Head of caudate nucleus (tissue), 42 donors: ENCODE data around the gene TAF3.
A peak's percentile ranks its signal among the peaks of the same experiment; 100 is the strongest.

Source experiments
- DNase-seq, 42 donors: peaks; one replicate each; pipeline versions ENCODE4 v3.0.0 to v3.0.0-alpha.2; 2020 to 2021; ENCODE audit warnings: mixed read lengths in 7 of 42
- intact Hi-C: fragments of 100-400 bp; cut with DNase I; formaldehyde crosslinking; loops from one replicate; pipeline ENCODE4 v1.15.0; 2022

TAF3 gene

DNA sequence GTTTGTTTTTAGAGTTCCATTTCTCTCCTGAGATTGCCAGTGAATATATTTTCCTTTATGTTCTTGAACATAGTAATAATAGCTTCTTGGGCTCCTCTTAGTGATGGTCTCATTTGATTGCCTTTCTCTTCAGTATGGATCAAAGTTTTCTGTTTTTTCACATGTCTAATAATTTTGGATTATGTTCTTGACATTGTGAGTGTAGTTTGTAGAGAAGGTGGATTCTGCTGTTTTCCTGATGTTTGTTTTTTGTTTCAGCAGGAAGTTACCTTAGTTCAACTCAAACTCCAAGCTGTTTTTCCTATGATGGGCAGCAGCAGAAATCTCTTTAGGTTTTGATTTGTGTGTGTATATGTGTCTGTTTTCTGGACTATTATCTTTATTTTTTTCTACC, 43.8 kb downstream of the TAF3 start:
- DNase-seq: no peak
- intact Hi-C loops: no loop called here

DNA sequence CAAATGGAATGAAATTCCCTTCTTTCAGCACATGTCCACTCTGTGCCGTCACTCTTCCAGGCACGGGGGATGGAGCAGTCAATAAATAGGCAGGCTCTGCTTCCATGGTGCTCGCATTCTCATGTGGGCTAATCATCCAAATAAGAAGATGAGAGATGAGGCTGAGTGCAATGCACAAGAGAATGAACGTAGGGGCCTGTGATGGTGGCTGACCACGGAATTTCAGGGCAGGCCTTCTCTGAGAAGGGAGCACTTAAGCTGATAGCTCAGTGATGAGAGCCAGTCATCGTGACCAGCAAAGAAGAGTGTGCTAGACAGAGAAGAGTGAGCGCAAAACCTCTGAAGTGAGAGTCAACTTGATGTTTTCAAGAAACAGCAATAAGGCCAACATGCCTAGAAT, 47.9 kb downstream of the TAF3 start:
- DNase-seq: no peak
- intact Hi-C loops: no loop called here

DNA sequence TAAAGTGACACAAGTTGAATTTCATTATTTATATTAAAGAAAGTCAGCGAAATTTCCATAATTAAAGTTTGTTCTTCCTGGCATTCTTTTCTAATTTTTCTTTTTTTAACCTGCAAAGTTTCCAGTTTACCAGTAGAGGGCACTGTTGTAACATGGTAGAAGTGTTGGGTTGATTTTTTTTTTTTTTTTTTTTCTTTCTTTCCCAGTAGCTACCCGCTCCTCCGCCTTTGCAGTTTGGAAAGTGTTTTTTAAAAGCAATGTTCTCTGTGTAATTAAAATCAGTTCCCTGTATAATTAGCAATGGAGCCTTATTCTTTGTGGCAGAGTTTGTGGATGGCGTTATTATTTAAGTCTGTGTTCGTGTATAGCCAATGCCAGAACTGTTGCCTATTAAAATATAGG, 53.7 kb downstream of the TAF3 start:
- DNase-seq: peak in 2 of 42 donors; percentile 8 to 43
- intact Hi-C loops: loop anchor here (10.0 kb wide), 1 partner anchor 1333 kb away; no protein-coding TSS in a partner anchor

DNA sequence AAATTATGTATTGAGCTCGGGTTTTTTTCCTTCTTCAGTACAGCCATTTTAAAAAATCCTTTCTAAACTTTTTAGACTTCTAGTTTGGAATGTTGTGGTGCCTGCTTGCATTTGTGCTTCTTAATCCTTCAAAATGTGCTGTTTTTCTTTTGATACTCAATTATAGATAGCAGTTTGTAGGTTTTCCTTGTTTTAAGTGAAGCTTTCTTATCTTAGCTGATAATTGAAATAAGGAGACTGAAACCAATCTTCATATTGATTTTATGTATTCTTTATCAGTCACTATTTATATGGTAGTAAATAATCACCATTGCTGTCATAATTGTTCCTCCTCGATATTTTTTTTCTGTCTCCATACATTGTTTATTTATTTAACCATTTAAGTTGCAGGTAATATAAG, 56.6 kb downstream of the TAF3 start:
- DNase-seq: no peak
- intact Hi-C loops: loop anchor here (10.0 kb wide), 1 partner anchor 1330 kb away; no protein-coding TSS in a partner anchor

DNA sequence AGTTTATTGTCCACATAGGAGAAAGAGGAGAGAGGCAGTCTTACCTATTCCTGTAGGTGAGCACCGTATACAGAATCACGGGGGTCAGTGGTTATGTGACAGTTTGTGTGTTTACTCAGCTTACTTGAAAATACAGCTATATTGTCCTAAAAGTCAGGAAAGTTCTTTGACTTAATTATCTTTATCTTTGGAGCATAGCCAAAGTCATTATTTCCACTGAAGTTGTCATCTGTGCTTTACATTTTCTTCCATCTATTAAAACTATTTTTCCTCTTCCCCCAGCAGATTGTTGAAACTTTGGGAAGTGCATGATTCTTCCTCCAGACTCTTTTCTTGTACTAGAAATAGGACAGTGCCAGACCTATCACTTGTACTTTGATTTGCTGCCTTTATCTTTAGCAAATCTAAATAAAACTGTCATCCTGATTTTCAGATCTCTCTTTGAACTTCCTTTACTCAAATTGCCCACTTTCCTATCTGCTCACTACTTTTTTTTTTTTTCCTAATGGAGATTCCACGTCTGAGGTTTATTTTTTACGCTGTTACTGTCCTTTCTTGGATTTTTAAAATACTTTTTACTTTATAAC, 58.3 kb downstream of the TAF3 start:
- DNase-seq: no peak
- intact Hi-C loops: loop anchor here (10.0 kb wide), 1 partner anchor 1328 kb away; no protein-coding TSS in a partner anchor

DNA sequence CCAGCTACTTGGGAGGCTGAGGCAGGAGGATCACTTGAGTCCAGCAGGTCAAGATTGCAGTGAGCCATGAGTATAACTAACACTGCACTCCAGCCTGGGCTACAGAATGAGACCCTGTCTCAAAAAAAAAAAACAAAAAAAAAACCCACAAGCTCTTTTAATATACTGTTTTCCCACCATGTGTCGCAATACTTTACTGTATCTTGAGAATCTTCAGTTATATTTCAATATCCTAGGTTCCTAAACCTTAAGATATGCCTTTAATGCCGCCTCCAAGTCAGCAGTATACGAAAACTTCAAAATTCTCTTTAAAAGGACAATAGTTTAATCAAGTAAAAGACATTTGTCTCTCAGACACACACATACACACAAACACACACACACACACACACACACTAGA, 62.8 kb downstream of the TAF3 start:
- DNase-seq: no peak
- intact Hi-C loops: no loop called here

DNA sequence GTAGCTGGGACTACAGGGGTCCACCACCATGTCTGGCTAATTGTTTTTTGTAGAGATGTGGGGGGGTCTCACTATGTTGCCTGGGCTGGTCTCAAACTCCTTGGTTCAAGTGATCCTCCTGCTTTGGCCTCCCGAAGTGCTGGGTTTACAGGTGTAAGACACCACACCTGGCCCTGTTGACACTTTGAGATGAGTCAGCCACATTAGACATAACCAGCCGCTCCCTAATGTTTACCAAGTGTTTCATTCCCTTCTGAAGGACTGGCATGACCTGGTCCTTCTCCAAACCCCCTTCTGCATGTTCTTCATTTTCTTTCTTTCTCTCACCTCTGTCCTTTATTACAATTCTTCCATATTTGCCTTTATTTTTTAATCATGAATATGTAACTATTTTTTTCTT, 67.8 kb downstream of the TAF3 start:
- no peak for DNase-seq

DNA sequence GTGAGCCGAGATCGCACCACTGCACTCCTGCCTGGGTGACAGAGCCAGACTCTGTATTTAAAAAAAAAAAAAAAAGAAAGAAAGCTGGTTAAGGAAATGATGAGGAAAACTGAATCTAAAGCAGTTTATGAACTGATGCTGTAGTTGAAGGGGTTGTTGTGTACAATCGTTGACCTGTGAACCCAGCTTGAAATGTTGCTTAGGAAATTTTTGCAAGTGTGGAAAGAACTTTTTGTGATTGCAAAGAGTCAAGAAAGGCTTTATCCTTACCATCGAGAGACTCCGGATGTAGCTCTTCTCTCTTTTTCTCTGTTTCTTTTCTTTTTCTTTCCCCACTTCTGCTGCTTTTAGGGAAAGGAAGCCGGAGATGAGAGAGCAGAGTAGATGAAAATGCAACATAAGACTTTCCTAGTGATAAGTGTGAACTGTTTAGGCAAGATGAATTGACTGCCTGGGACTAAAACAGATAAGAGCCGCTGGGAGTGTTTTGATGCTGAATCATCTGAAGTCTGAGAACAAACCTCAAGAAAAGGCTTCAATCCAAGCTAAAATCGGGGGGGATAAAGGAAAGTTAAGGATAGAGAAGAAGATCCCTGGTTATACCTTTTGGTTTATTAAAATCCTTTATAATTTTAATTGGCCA, 69.0 kb downstream of the TAF3 start:
- DNase-seq: no peak
- intact Hi-C loops: no loop called here

More for the DNA sequence above, 67.8 kb downstream of the TAF3 start:
- intact Hi-C loops: no loop called here

DNA sequence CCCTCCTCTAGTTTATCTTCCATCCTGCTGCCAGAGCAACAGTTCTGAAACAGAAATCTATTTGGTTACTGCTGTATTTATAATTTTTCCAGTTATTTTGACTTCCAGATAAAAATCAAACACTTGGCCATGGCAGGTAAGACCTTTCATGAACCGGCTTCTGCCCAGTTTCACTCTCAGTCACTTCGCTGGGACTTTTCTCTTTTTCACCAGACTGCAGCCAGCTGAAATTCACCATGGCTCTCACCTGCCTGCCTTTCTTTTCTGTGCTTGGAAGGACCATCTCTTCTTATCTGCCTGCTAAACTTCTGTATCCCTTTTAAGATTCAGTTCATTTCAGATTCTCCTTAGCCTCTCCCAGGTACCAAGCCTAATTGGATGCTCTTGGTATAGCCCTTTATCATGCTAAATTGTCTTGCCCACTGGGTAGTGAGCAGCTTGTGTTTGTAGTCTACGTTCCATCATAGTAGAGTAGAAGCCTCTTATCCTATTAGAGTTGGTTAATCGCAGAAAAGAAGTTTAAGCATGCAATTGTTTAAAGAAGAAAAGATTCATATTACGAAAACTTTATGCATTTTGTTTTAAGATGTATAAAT, 71.7 kb downstream of the TAF3 start:
- intact Hi-C loops: no loop called here
- DNase-seq: no peak

DNA sequence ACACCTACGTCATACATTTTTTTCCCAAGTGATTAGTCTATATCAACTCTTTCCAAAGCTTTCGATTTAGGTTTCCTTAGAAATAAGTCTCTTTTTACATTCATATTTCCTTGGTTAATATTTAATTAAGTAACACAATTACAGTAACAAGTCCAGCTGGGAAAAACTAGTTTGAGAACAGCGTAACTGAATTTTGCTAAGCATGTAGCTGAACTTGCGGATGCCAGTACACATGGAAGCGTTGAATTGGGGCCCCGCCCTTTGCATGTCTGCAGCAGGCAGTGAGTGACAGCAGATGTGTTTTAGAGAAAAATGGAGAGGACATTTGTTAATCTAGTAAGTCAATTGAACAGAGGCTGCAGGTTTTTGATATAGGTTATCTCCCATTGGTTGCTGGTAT, 72.5 kb downstream of the TAF3 start:
- no peak for DNase-seq
- intact Hi-C loops: no loop called here

DNA sequence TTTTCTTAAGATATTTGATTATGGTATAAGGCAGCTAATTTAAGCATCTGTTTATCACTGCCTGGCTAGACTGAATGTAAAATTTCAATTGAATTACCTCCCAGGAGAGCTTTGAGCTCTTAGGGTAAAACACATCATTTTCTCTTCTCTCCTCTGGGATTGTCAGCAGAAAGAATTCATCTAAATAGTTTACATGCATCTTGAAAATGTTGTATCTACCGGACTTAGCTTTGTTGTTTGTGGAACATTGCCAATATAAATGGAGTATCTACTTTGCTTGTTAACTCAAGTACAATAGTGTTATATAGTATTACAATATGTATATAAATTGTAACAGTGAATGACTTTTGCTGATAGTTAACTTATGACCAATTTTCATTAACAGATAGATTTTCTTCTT, 73.3 kb downstream of the TAF3 start:
- DNase-seq: no peak
- intact Hi-C loops: no loop called here

DNA sequence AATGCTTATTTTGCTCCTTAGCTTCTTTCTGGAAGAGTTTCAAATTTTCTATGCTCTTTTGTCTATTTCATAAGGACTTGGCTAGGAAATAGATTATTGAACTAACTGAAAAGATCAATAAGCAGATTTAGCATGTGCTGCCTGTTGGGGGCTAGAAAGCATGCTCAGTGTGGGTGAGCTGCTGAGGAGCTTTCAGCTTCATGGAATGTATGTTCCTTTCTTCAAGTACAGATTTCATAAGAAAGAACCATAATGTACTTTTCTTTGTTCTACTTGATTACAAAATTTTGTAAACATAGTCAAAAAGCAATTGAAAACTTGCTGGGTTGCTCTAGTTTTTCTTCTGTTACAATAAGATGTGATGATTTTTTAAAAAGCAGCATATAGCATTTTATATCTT, 73.8 kb downstream of the TAF3 start:
- intact Hi-C loops: no loop called here
- DNase-seq: no peak

DNA sequence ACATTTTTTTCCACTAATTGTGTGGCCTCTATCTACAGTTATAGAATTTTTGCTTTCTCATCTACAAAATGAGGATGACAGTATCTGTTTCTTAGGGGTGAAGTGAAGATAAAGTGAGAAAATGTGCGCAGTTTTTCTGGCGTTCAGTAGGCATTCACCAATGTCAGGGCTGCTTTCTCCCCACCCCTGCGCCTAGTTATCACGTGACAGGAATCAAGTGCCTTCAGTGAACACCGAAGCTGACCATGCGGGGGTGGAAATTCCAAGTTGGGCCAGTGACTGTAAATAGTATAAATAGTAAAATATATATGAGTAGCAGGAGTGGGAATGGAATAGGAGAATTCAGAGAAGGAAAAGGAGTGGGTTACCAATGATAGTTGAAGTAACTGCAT, 77.4 kb downstream of the TAF3 start:
- DNase-seq: no peak
- intact Hi-C loops: no loop called here

DNA sequence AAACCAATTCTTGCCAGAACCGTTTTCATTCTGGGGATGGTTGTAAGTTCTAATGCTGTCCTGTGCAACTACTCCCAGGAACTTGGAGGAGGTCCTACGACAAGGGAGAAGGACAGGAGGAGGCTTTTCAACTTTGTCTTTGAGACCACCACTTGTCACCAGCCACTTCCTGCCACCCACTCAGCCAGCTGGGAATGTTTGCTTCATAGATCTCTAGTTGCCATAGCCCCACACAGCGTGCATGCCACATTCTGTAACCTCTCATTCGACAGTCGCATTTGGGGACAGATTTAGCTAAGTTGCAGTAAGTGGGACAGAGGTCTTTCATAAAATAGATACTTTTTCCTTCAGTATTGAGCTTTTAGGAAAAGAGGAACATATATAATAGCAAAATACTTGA, 78.0 kb downstream of the TAF3 start:
- DNase-seq: no peak
- intact Hi-C loops: no loop called here

DNA sequence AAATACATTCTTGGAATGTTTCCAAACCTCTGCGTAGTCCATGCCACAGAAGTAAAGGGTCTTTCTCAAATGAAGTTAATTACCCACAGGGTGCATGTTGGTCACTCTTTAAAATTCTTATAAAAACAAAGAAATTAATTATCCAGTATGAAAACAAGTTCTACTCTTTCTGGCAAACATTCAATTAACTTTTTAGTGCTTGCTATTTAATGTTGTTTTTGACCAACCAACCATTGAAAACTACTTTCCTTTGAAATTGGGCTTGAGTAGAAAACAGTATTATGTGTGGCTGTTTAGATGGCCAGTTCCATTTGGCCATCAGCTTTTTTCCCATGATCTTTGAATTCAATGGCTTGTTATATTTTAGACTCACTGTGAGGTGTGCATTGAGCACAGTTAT, 83.0 kb downstream of the TAF3 start:
- intact Hi-C loops: no loop called here
- DNase-seq: no peak

DNA sequence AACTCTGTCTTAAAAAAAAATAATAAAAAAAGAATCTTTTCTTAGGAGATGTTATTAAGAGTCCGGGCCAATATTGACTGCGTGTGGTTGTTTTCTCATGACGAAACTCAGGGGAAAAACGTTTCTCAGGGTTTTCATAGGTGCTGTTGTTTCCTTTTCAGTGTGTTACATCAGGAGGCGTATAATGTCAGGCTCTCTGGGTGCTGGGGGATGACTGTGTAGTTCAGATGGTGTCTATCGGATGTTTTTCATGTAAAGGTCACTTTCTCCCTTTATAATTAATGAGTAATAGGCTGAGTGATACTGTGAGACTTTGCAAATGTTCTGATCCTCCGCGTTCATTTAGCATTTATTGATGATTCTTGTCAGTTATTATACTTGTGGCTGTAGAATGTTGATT, 84.1 kb downstream of the TAF3 start:
- intact Hi-C loops: no loop called here
- no peak for DNase-seq

DNA sequence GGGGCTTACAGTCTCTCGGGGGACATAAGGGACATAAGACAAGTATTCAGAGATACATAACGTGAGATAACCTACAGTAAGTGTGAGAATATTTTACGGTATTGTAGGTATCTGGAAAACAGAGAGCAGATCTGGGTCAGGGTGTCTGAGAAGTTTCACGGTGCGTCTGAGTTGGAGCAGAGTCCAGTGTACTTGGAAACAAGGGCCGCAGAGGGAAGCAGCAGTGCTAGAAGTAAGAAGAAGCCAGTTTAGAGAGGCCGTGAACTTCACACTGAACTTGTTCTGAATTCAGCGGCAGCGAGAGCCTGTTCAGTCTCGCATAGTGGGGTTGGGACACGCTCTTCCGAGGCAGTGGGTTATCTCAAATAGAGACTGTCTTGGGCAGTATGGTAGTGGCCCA, 85.5 kb downstream of the TAF3 start:
- intact Hi-C loops: no loop called here
- DNase-seq: no peak

DNA sequence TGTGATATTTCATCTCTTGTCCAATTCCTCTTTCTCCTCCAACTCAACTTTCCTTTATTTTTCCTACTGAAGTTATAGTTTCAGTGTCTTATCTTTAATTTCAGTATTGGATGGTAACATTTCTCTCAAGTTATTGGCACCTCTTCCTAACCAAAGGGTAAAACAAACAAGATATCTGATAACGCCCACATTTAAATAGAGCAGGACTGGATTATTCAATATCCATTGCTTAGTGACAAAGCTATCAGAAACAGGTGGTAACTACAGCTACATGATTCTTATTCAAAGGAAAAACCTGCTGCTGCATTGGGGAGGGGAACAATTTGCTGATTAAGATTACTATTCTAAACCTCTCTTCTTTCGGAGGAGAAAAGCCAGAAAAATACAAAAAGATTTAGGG, 87.8 kb downstream of the TAF3 start:
- DNase-seq: no peak
- intact Hi-C loops: no loop called here

DNA sequence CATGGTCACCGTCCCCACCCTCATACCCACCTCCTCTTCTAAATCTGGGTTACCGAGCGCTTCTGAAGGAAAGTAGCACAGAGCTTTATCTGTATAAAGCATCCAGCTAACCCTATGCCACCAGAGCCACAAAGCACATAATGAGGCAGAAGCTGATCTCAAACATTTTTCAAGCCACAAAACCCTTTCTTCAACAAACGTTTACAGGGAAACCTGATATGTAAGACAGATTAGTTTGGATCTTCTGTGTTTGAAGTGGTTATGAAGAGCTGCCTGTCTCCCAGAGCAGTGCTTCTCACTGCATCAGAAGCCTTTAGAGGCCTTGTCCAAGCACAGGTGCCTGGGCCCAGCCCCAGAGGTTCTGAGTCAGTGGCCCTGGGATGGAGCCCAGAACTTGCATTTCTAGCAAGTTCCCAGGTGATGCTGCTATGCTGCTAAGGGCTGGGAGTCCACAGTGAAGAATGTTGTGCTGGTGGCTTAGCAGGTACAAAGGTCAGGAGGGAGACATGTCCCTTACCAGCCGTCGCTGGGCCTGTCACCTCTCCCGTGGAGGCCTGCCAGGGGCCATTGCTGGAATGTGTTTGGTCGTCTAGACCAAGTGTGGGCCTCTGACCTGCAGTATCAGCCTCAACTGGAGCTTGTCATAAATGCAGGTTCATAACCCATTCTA, 90.4 kb downstream of the TAF3 start:
- intact Hi-C loops: no loop called here
- no peak for DNase-seq

DNA sequence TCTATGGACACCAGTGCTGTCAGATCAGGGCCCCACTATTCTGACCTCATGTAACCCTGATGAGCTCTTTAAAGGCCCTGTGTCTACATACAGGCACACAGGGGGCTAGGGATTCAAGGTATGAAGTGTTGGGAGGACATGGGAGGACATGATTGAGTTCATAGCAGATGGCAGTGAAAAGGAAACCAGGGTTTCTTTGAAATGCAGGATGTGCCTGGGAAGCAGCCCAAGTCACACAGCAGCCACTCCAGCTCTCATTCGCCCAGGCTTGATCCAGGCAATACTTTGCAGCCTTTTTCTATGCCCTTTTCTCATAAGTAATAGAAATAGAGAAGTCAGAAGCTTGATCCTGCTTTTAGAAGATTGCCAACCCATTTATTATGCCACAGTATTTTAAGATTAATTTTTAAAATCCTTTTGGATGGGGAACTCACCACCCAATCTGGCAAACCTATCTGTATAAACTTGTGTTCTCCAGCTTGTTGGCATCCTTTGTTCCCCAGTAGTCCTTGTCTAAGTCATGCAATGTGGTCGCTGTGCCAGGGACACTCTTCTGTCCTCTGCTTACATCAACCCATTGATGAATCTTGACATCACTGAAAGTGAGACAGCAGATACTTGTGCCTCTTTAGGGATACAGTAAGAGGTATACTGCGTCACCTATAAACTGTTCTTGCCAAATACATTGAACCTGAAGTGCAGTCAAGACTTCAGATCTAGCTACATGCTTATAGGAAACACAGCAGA, 95.0 kb downstream of the TAF3 start:
- intact Hi-C loops: no loop called here
- peak in 2 of 42 donors; percentile 14 to 21 for DNase-seq
